ENCODE data around the gene CETN3. TPM values are rescaled to one million over a fixed set of nuclear protein-coding genes. Genes with fewer than 3 reads are reported as not detected.

Gene CETN3
- total and polyA plus RNA-seq, 2 of the 13 experiments (the other 11 are each of a cell fraction or from before 2014, with no cell fraction given): 15.4 to 71.5 TPM

DNA sequence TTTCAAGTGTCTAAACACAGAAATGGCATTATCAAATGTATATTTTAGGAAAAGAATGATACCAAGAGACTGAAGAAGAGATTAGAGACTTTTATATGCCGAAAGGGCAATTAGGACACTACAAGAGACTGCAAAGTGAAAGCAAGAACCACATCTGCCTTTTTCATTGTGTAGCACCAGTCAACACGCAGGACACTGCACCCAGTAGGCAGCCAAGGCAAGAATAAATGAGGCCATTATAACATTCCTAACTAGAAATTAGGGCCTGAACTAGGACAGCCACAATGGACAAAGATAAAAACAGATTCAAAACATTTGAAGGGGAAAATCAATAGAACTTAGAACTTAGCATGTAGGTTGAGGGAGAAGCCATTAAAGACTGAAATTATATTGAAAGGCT is 10.8 kb downstream of the CETN3 start (continued):
- no peak for TF ChIP-seq HMGA1 (CRISPR knock-in tag; conservative IDR thresholded peaks at IDR 0.05)

DNA sequence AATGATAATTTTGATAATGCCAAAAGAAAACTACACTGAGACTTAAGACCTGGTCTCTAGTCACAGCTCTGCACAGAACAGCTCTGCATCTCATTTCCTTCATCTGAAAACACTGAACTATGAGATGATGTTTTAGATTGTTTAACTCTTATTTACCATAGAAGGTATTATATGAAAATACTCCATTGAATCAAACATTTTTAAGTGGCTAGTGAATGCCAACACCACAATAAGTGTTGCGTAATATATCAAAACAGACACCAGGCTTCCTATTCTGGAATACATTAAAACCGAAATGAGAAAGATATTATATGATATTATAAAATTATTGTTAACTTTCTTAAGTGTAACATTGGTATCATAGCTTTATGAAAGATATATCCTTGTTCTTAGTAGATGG is 14.6 kb downstream of the CETN3 start:
- Histone ChIP-seq H3K9ac (ENCODE audit: insufficient read depth, low read depth, low read length) (no peak overlapping the region), H3K9me3 (ENCODE audit: low read length) (no peaks in the 10 kb centered on the region), H3K27ac (ENCODE audit: extremely low read length, insufficient read depth, low read length) (no peak overlapping the region), H3K36me3 (replicated peaks in 1 of 2; ENCODE audit: control insufficient read depth in 1 of 2, insufficient read depth in 2 of 2, low read length in 2 of 2) (peaks cover 1 to 21% of the 10 kb centered on the region in 2 experiments; a peak in 3 of 5 replicates), H3K4me3 (replicated peaks in 1 of 3; ENCODE audit: insufficient read depth in 1 of 3, low read depth in 2 of 3, low read length in 3 of 3) (no peak overlapping the region), H3K27me3 (ENCODE audit: control insufficient read depth in 1 of 2, insufficient read depth in 2 of 2, low read length in 2 of 2) (no peaks in the 10 kb centered on the region), H4K20me1 (ENCODE audit: insufficient read depth, low read length) (no peaks in the 10 kb centered on the region), H2AFZ (ENCODE audit: low read length) (no peak overlapping the region), H3K79me2 (ENCODE audit: insufficient read depth, low read length) (no peaks in the 10 kb centered on the region), H3K4me1 (ENCODE audit: insufficient read depth, low read length) (no peaks in the 10 kb centered on the region), H3K4me2 (ENCODE audit: low read depth, low read length) (no peak overlapping the region)
- 95% methylated on average over 2 of the region's 2 CpGs for WGBS (ENCODE audit: low lambda C conversion rate)
- FAIRE-seq (no peak), DNase-seq (ENCODE audit: low spot score) (no peak), ATAC-seq (no peak)
- no TSS peak for BruUV-seq (replicated peaks)
- ChIA-PET POLR2A (no interaction called here), CTCF (ENCODE audit: low intra/inter-chr PET ratio, low total read pairs) (no interaction called here)
- TF ChIP-seq FIP1L1 (IDR thresholded peaks at IDR 0.05; ENCODE audit: borderline replicate concordance, insufficient read depth, low read depth, low read length): no peak
- TF ChIP-seq, protein P1, sequence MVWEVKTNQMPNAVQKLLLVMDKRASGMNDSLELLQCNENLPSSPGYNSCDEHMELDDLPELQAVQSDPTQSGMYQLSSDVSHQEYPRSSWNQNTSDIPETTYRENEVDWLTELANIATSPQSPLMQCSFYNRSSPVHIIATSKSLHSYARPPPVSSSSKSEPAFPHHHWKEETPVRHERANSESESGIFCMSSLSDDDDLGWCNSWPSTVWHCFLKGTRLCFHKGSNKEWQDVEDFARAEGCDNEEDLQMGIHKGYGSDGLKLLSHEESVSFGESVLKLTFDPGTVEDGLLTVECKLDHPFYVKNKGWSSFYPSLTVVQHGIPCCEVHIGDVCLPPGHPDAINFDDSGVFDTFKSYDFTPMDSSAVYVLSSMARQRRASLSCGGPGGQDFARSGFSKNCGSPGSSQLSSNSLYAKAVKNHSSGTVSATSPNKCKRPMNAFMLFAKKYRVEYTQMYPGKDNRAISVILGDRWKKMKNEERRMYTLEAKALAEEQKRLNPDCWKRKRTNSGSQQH (CRISPR knock-in tag; IDR thresholded peaks at IDR 0.05; ENCODE audit: low read depth): no peak
- no peak for TF ChIP-seq SP4 (CRISPR knock-in tag; IDR thresholded peaks at IDR 0.05)
- TF ChIP-seq ATF7-NPFF (CRISPR knock-in tag; IDR thresholded peaks at IDR 0.05; ENCODE audit: low read depth): no peak
- no peak for TF ChIP-seq SP2 (CRISPR knock-in tag; IDR thresholded peaks at IDR 0.05)
- TF ChIP-seq, protein P2, sequence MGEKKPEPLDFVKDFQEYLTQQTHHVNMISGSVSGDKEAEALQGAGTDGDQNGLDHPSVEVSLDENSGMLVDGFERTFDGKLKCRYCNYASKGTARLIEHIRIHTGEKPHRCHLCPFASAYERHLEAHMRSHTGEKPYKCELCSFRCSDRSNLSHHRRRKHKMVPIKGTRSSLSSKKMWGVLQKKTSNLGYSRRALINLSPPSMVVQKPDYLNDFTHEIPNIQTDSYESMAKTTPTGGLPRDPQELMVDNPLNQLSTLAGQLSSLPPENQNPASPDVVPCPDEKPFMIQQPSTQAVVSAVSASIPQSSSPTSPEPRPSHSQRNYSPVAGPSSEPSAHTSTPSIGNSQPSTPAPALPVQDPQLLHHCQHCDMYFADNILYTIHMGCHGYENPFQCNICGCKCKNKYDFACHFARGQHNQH (CRISPR knock-in tag; IDR thresholded peaks at IDR 0.05): no peak
- TF ChIP-seq CEBPB (IDR thresholded peaks at IDR 0.05; ENCODE audit: borderline replicate concordance, low read depth, low read length): peak; percentile 85; the same call in 1 of the 2 replicates
- intact Hi-C loops (cut with micrococcal nuclease; ENCODE audit: unreplicated experiment) (loop anchor here (2.0 kb wide), 1 partner anchor 14 kb away; the partner anchor contains the start of gene CETN3), in situ Hi-C loops (cut with HindIII; ENCODE audit: extremely low pct_ligation_motif_present, low pct_unique_long_range_greater_than_20kb) (no loop called here)

Measured in HepG2 (cell line).